OCI-LY7 (cell line): ENCODE measurements around the gene UBE2K.

Experiments used
- EZH2phosphoT487 ChIP-seq: fragments of 200-600 bp; sonication (generic); IDR thresholded peaks from 2 replicates; pipeline ENCODE4 v1.6.1; 2018; ENCODE audit warnings: low read depth, borderline replicate concordance, mild to moderate bottlenecking, mixed run types, antibody characterized with exemption, low read length, moderate library complexity, mixed read lengths
- TF ChIP-seq, protein P1 (sequence below): fragments of 200-600 bp; sonication (generic); conservative IDR thresholded peaks from 2 replicates; pipeline ENCODE4 v1.5.1; 2014; ENCODE audit warnings: mild to moderate bottlenecking, antibody characterized with exemption, low read length, moderate library complexity, mixed read lengths

DNA sequence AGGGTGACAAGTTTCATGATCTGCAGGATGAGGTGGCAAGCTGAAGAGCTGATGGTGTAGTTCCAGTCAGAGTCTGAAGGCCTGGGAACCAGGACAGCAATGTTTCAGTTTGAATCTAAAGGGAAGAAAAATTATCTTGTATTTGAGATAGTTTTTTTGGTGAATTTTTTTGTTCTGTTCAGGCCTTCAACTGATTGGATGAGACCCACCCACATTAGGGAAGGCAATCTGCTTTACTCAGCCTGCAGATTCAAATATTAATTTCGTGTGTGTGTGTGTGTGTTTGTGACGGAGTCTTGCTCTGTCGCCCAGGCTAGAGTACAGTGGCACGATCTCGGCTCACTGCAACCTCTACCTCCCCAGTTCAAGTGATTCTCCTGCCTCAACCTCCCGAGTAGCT lies 37.2 kb upstream of the UBE2K start:
- TF ChIP-seq, protein P1, sequence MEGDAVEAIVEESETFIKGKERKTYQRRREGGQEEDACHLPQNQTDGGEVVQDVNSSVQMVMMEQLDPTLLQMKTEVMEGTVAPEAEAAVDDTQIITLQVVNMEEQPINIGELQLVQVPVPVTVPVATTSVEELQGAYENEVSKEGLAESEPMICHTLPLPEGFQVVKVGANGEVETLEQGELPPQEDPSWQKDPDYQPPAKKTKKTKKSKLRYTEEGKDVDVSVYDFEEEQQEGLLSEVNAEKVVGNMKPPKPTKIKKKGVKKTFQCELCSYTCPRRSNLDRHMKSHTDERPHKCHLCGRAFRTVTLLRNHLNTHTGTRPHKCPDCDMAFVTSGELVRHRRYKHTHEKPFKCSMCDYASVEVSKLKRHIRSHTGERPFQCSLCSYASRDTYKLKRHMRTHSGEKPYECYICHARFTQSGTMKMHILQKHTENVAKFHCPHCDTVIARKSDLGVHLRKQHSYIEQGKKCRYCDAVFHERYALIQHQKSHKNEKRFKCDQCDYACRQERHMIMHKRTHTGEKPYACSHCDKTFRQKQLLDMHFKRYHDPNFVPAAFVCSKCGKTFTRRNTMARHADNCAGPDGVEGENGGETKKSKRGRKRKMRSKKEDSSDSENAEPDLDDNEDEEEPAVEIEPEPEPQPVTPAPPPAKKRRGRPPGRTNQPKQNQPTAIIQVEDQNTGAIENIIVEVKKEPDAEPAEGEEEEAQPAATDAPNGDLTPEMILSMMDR, result no peak
- no peak for TF ChIP-seq EZH2phosphoT487
